ENCODE data around the gene IFT20. TPM values are rescaled to one million over a fixed set of nuclear protein-coding genes. Genes with fewer than 3 reads are reported as not detected.

Gene IFT20
- total and polyA plus RNA-seq, 10 of the 15 experiments (the other 5 are each of a cell fraction or from before 2014, with no cell fraction given): 9.4 to 38.2 (median 19.1) TPM

DNA sequence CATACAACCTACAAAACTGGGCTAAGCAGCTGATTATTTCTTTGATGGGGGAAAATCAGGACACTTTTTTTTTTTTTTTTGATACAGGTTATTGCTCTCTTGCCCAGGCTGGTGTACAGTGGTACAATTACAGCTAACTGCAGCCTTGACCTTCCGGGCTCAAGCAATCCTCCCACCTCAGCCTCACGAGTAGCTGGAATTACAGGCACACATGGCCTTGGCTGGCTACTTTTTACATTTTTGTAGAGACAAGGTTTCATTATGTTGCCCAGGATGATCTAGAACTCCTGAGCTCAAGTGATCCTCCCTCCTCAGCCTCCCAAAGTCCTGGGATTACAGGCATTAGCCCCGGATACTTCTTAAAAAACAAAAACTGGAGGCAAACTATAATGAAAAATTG is 36.8 kb downstream of the IFT20 start (continued):
- no peak for TF ChIP-seq HDGF (IDR thresholded peaks at IDR 0.05)
- no peak for TF ChIP-seq KDM1A (IDR thresholded peaks at IDR 0.05; ENCODE audit: borderline replicate concordance)
- no peak for TF ChIP-seq MYB (IDR thresholded peaks at IDR 0.05; ENCODE audit: borderline replicate concordance, low read depth, low read length)
- TF ChIP-seq TCF12 (IDR thresholded peaks at IDR 0.05; ENCODE audit: low read depth, low read length): no peak
- TF ChIP-seq SP1 (IDR thresholded peaks at IDR 0.05; ENCODE audit: low read depth, low read length): no peak
- TF ChIP-seq IRF3 (IDR thresholded peaks at IDR 0.05): no peak
- no peak for TF ChIP-seq NFYB (IDR thresholded peaks at IDR 0.05; ENCODE audit: insufficient read depth, low read depth, low read length)
- TF ChIP-seq RB1 (IDR thresholded peaks at IDR 0.05; ENCODE audit: borderline replicate concordance): no peak
- no peak for TF ChIP-seq JUNB (IDR thresholded peaks at IDR 0.05)

- intact Hi-C loops (cut with micrococcal nuclease; ENCODE audit: unreplicated experiment) (no loop called here), in situ Hi-C loops (cut with MboI) (no loop called here)
- Histone ChIP-seq H3K9me3 (replicated peaks; ENCODE audit: control insufficient read depth, insufficient read depth, low read length) (no peaks in the 10 kb centered on the region), H3K4me2 (ENCODE audit: control insufficient read depth, insufficient read depth) (no peak overlapping the region), H3K27ac (ENCODE audit: control insufficient read depth, insufficient read depth) (no peak overlapping the region), H3K36me3 (ENCODE audit: control insufficient read depth in 2 of 2, insufficient read depth in 2 of 2, low read length in 1 of 2) (no peaks in the 10 kb centered on the region), H2AFZ (ENCODE audit: control insufficient read depth, low read depth, low read length) (no peak overlapping the region), H3K27me3 (replicated peaks in 1 of 2; ENCODE audit: control insufficient read depth in 2 of 2, insufficient read depth in 2 of 2, low read length in 1 of 2) (no peaks in the 10 kb centered on the region), H3K9ac (ENCODE audit: control insufficient read depth, insufficient read depth, low read length) (no peak overlapping the region), H3K4me3 (no peak overlapping the region), H3K4me1 (ENCODE audit: control insufficient read depth, insufficient read depth, low read length) (no peaks in the 10 kb centered on the region; the same call in 1 of the 2 replicates), H3K79me2 (ENCODE audit: control insufficient read depth, insufficient read depth, low read length) (no peaks in the 10 kb centered on the region), H4K20me1 (ENCODE audit: control insufficient read depth, insufficient read depth) (no peaks in the 10 kb centered on the region)
- BruUV-seq (replicated peaks): no TSS peak
- no peak for FAIRE-seq
- ATAC-seq: peak; percentile 49
- ChIA-PET POLR2A (interaction anchor here (0.9 kb wide), 1 partner anchor 38 kb away, joined by 3 read pairs; no protein-coding TSS in a partner anchor), RAD21 (ENCODE audit: unreplicated experiment) (interaction anchor here (0.6 to 1.3 kb wide), 2 partner anchors 40 to 575 kb away, joined by 3 to 5 read pairs; partner anchors contain the start of genes IFT20 and TNFAIP1), SMC1A (ENCODE audit: uncharacterized antibody, unreplicated experiment) (interaction anchor here (0.6 to 0.9 kb wide), 5 partner anchors 9 to 132 kb away, joined by 3 read pairs; no protein-coding TSS in a partner anchor), CTCF (interaction anchor here (0.7 to 1.2 kb wide), 2 partner anchors 9 to 15 kb away, joined by 3 read pairs; no protein-coding TSS in a partner anchor)
- 9% methylated on average over 3 of the region's 3 CpGs for WGBS (ENCODE audit: insufficient coverage, insufficient replicate concordance, low lambda C conversion rate, missing lambda C conversion rate)
- DNase-seq (ENCODE audit: low read depth, low spot score): no peak
- TF ChIP-seq CREM (IDR thresholded peaks at IDR 0.05; ENCODE audit: low read depth) (no peak), USF2 (IDR thresholded peaks at IDR 0.05; ENCODE audit: borderline replicate concordance, low read depth, low read length) (no peak), RELB (IDR thresholded peaks at IDR 0.05; ENCODE audit: low read depth) (no peak), ZBTB4 (CRISPR knock-in tag; IDR thresholded peaks at IDR 0.05) (no peak)
These were observed 39.3 kb downstream of the IFT20 start for GRCh38 chr17:28295677-28296578.
